ENCODE data around the gene ZEB2. TPM values are rescaled to one million over a fixed set of nuclear protein-coding genes. Genes with fewer than 3 reads are reported as not detected.

ZEB2 gene
- total and polyA plus RNA-seq, 4 donors = 7.6 to 39.6 (median 22.2) TPM

- Histone ChIP-seq H3K4me1 (ENCODE audit: control insufficient read depth in 4 of 4, insufficient read depth in 4 of 4, low read length in 3 of 4) (no peaks in the 10 kb centered on the region), H3K9me3 (ENCODE audit: control insufficient read depth in 4 of 4, low read length in 3 of 4) (no peaks in the 10 kb centered on the region), H3K4me3 (ENCODE audit: low read depth in 1 of 3, low read length in 3 of 3) (no peak overlapping the region), H3K27me3 (ENCODE audit: control insufficient read depth in 4 of 4, insufficient read depth in 4 of 4, low read length in 3 of 4) (peaks cover 0 to 6% (median 2%) of the 10 kb centered on the region in 4 donors), H3K27ac (ENCODE audit: low read depth in 1 of 2, low read length in 2 of 2) (no peak overlapping the region), H3K36me3 (ENCODE audit: control insufficient read depth in 4 of 4, insufficient read depth in 3 of 4, low read depth in 1 of 4, low read length in 3 of 4) (no peaks in the 10 kb centered on the region), H3K9ac (ENCODE audit: low read depth in 1 of 2, low read length in 2 of 2) (no peak overlapping the region)
- 96% methylated on average over 6 of the region's 6 CpGs for WGBS
- TF ChIP-seq NR2F2 (IDR thresholded peaks at IDR 0.05) = no peak
- TF ChIP-seq FOXA1 (IDR thresholded peaks at IDR 0.05) = no peak
- no peak for TF ChIP-seq HNF4G (IDR thresholded peaks at IDR 0.05)
- no peak for TF ChIP-seq ATF3 (IDR thresholded peaks at IDR 0.05)
- TF ChIP-seq, protein P1, sequence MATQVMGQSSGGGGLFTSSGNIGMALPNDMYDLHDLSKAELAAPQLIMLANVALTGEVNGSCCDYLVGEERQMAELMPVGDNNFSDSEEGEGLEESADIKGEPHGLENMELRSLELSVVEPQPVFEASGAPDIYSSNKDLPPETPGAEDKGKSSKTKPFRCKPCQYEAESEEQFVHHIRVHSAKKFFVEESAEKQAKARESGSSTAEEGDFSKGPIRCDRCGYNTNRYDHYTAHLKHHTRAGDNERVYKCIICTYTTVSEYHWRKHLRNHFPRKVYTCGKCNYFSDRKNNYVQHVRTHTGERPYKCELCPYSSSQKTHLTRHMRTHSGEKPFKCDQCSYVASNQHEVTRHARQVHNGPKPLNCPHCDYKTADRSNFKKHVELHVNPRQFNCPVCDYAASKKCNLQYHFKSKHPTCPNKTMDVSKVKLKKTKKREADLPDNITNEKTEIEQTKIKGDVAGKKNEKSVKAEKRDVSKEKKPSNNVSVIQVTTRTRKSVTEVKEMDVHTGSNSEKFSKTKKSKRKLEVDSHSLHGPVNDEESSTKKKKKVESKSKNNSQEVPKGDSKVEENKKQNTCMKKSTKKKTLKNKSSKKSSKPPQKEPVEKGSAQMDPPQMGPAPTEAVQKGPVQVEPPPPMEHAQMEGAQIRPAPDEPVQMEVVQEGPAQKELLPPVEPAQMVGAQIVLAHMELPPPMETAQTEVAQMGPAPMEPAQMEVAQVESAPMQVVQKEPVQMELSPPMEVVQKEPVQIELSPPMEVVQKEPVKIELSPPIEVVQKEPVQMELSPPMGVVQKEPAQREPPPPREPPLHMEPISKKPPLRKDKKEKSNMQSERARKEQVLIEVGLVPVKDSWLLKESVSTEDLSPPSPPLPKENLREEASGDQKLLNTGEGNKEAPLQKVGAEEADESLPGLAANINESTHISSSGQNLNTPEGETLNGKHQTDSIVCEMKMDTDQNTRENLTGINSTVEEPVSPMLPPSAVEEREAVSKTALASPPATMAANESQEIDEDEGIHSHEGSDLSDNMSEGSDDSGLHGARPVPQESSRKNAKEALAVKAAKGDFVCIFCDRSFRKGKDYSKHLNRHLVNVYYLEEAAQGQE (IDR thresholded peaks at IDR 0.05) = no peak
- TF ChIP-seq, protein P2, sequence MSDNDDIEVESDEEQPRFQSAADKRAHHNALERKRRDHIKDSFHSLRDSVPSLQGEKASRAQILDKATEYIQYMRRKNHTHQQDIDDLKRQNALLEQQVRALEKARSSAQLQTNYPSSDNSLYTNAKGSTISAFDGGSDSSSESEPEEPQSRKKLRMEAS (IDR thresholded peaks at IDR 0.05) = no peak
- no peak for TF ChIP-seq YY1 (IDR thresholded peaks at IDR 0.05)
- DNase-seq (ENCODE audit: low spot score) = no peak
Measured at GRCh38 chr2:144550084-144550483, 30.2 kb upstream of the ZEB2 start.

DNA sequence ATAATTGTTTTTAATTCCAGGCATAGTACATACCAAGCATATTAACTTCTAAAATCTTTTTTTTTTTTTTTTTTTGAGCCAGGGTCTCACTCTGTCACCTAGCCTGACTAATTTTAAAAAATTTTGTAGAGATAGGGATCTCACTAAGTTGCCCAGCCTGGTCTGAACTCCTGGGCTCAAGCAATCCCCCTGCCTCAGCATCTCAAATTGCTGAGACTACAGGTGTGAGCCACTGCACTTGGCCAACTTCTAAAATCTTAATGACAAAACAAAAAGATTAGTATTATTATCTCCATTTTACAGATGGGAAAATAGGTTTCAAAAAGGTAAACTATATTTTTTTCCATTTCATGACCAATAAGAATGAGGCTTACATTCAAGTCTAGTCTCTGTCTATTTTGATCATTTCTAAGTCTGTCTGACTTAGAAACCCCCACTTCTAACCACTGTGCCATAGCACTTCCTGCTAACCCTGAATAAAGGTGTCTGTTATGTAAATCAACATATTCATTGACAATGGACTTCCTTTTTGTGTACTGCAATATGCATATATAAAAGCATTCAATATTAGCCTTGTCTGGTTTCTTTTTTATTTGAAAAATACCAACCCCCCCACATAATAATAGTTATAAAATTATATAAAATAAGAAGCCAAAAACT, 28.7 kb upstream of the ZEB2 start:
- H3K4me1 ChIP-seq (ENCODE audit: control insufficient read depth in 4 of 4, insufficient read depth in 4 of 4, low read length in 3 of 4) = no peaks in the 10 kb centered on the region
- H3K4me3 ChIP-seq (ENCODE audit: low read depth in 1 of 3, low read length in 3 of 3) = no peak overlapping the region
- no peak for DNase-seq (ENCODE audit: low spot score)
- H3K9ac ChIP-seq (ENCODE audit: low read depth in 1 of 2, low read length in 2 of 2) = no peak overlapping the region
- H3K9me3 ChIP-seq (ENCODE audit: control insufficient read depth in 4 of 4, low read length in 3 of 4) = no peaks in the 10 kb centered on the region
- peaks cover 0 to 6% (median 2%) of the 10 kb centered on the region in 4 donors for H3K27me3 ChIP-seq (ENCODE audit: control insufficient read depth in 4 of 4, insufficient read depth in 4 of 4, low read length in 3 of 4)
- TF ChIP-seq FOXA2 (IDR thresholded peaks at IDR 0.05) (no peak), FOXA1 (IDR thresholded peaks at IDR 0.05) (no peak), RAD21 (IDR thresholded peaks at IDR 0.05) (no peak)
- no peaks in the 10 kb centered on the region for H3K36me3 ChIP-seq (ENCODE audit: control insufficient read depth in 4 of 4, insufficient read depth in 3 of 4, low read depth in 1 of 4, low read length in 3 of 4)
- no peak overlapping the region for H3K27ac ChIP-seq (ENCODE audit: low read depth in 1 of 2, low read length in 2 of 2)

GRCh38 chr2:144548088-144548487, 28.2 kb upstream of the ZEB2 start:
- TF ChIP-seq RXRA (IDR thresholded peaks at IDR 0.05) (no peak), TAF1 (conservative IDR thresholded peaks at IDR 0.05) (no peak), FOXA2 (IDR thresholded peaks at IDR 0.05) (no peak), NR2F2 (IDR thresholded peaks at IDR 0.05) (no peak), EGR1 (IDR thresholded peaks at IDR 0.05; ENCODE audit: low read depth in 2 of 2) (no peak), ATF3 (IDR thresholded peaks at IDR 0.05) (no peak), YY1 (IDR thresholded peaks at IDR 0.05) (no peak), FOXA1 (IDR thresholded peaks at IDR 0.05) (no peak), GABPA (IDR thresholded peaks at IDR 0.05 in 1 of 2, conservative IDR thresholded peaks at IDR 0.05 in 1 of 2) (no peak), RAD21 (IDR thresholded peaks at IDR 0.05) (no peak), CTCF (IDR thresholded peaks at IDR 0.05; ENCODE audit: low read depth, low read length, missing input control) (no peak)
- TF ChIP-seq, protein P2 (IDR thresholded peaks at IDR 0.05) = no peak
- TF ChIP-seq, protein P3, sequence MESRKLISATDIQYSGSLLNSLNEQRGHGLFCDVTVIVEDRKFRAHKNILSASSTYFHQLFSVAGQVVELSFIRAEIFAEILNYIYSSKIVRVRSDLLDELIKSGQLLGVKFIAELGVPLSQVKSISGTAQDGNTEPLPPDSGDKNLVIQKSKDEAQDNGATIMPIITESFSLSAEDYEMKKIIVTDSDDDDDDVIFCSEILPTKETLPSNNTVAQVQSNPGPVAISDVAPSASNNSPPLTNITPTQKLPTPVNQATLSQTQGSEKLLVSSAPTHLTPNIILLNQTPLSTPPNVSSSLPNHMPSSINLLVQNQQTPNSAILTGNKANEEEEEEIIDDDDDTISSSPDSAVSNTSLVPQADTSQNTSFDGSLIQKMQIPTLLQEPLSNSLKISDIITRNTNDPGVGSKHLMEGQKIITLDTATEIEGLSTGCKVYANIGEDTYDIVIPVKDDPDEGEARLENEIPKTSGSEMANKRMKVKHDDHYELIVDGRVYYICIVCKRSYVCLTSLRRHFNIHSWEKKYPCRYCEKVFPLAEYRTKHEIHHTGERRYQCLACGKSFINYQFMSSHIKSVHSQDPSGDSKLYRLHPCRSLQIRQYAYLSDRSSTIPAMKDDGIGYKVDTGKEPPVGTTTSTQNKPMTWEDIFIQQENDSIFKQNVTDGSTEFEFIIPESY (IDR thresholded peaks at IDR 0.05) = no peak
- no peak overlapping the region for H3K4me3 ChIP-seq (ENCODE audit: low read depth in 1 of 3, low read length in 3 of 3)
- H3K9ac ChIP-seq (ENCODE audit: low read depth in 1 of 2, low read length in 2 of 2) = no peak overlapping the region
- H3K36me3 ChIP-seq (ENCODE audit: control insufficient read depth in 4 of 4, insufficient read depth in 3 of 4, low read depth in 1 of 4, low read length in 3 of 4) = no peaks in the 10 kb centered on the region
- 67% methylated on average over 1 of the region's 1 CpG for WGBS
- H3K4me1 ChIP-seq (ENCODE audit: control insufficient read depth in 4 of 4, insufficient read depth in 4 of 4, low read length in 3 of 4) = no peaks in the 10 kb centered on the region
- peaks cover 0 to 6% (median 2%) of the 10 kb centered on the region in 4 donors for H3K27me3 ChIP-seq (ENCODE audit: control insufficient read depth in 4 of 4, insufficient read depth in 4 of 4, low read length in 3 of 4)
- no peak for DNase-seq (ENCODE audit: low spot score)
- H3K9me3 ChIP-seq (ENCODE audit: control insufficient read depth in 4 of 4, low read length in 3 of 4) = no peaks in the 10 kb centered on the region
- no peak overlapping the region for H3K27ac ChIP-seq (ENCODE audit: low read depth in 1 of 2, low read length in 2 of 2)
